K562 (cell line): ENCODE results near the gene ARMC9. TPM values are rescaled to one million over a fixed set of nuclear protein-coding genes. Genes with fewer than 3 reads are reported as not detected.

Experiments
- CREM ChIP-seq: IDR thresholded peaks from 2 replicates; pipeline ENCODE4 v1.6.1; 2014; ENCODE audit warnings: antibody characterized with exemption, low read depth
- CTBP1 ChIP-seq: fragments of 450-650 bp; IDR thresholded peaks from 2 replicates; pipeline ENCODE4 v1.6.1; 2016; ENCODE audit warnings: borderline replicate concordance
- CTCF ChIP-seq, 3 experiments: IDR thresholded peaks in 2 of 3; conservative IDR thresholded peaks in 1 of 3; 2 replicates each; pipeline ENCODE4 v1.5.1; 2011 to 2012; ENCODE audit warnings: low read length in 3 of 3, mild to moderate bottlenecking in 3 of 3, control low read depth in 2 of 3, improper control_type of control experiment in 1 of 3, inconsistent platforms in 1 of 3, low read depth in 1 of 3, mixed read lengths in 1 of 3, moderate library complexity in 1 of 3; ENCODE audit not compliant: insufficient read depth in 2 of 3
- NFE2 ChIP-seq: IDR thresholded peaks from 2 replicates; pipeline ENCODE4 v1.6.1; 2014; ENCODE audit warnings: antibody characterized with exemption, low read depth
- PKNOX1 ChIP-seq: fragments of 450-650 bp; IDR thresholded peaks from 2 replicates; pipeline ENCODE4 v1.6.1; 2016
- RB1 ChIP-seq: fragments of 450-650 bp; IDR thresholded peaks from 2 replicates; pipeline ENCODE4 v1.6.1; 2017; ENCODE audit warnings: low read depth, mild to moderate bottlenecking
- RCOR1 ChIP-seq, 2 experiments: IDR thresholded peaks; 2 replicates each; pipeline ENCODE4 v1.6.1; 2012; ENCODE audit warnings: low read depth in 2 of 2, low read length in 2 of 2, borderline replicate concordance in 1 of 2, improper control_type of control experiment in 1 of 2
- REST ChIP-seq, 2 experiments: fragments of 450-650 bp; formaldehyde crosslinking in 1 of 2; IDR thresholded peaks; 2 replicates each; pipeline versions ENCODE4 v1.4.0 to v1.6.1; 2014 to 2020; ENCODE audit warnings: mild to moderate bottlenecking in 2 of 2, borderline replicate concordance in 1 of 2, low read depth in 1 of 2
- SRF ChIP-seq, 2 experiments: fragments of 250-450, 450-650 bp in 1 of 2; sonication (Bioruptor Pico) in 1 of 2; sonication (generic) in 1 of 2; formaldehyde crosslinking; IDR thresholded peaks; 2 replicates each; pipeline versions ENCODE4 v1.5.0 to v1.5.1; 2020 to 2022; ENCODE audit warnings: mild to moderate bottlenecking in 1 of 2, missing genetic modification reagents in 1 of 2
- TEAD2 ChIP-seq: fragments of 450-650 bp; IDR thresholded peaks from 2 replicates; pipeline ENCODE4 v1.6.1; 2016; ENCODE audit warnings: missing genetic modification characterization, control low read depth, missing compliant biosample characterization
- ZBTB7A ChIP-seq: IDR thresholded peaks from 2 replicates; pipeline ENCODE4 v1.6.1; 2011; ENCODE audit warnings: low read depth, mild to moderate bottlenecking, low read length, moderate library complexity, borderline replicate concordance; ENCODE audit not compliant: control insufficient read depth
- ZNF174 ChIP-seq: fragments of 250-450 bp; sonication (Bioruptor Pico); IDR thresholded peaks from 2 replicates; pipeline ENCODE4 v1.4.0; 2020; ENCODE audit warnings: mild to moderate bottlenecking
- polyA plus RNA-seq, 8 experiments: library from polyadenylated mRNA; depleted of rRNA in 4 of 8; stranded (reverse) in 5 of 8; unstranded in 3 of 8; fragments of >200 nt; fragmentation: Nextera tagmentation in 2 of 8; fragmentation: Illumina TruSeq in 1 of 8; extraction: Ambion mirVana in 2 of 8; extraction: Trizol in 1 of 8; gene quantifications; 2 replicates each; pipeline versions ENCODE4 v1.2.1 to v1.2.3, GENCODE V29; 2011 to 2014; ENCODE audit warnings: inconsistent platforms in 1 of 8, missing spikeins in 1 of 8
- total RNA-seq, 7 experiments: library from RNA; depleted of rRNA in 6 of 7; stranded (reverse); fragments of >200 nt in 6 of 7; fragmentation: Illumina TruSeq in 2 of 7; extraction: Trizol in 2 of 7; gene quantifications; 2 replicates each; pipeline versions ENCODE4 v1.2.1 to v1.2.3, GENCODE V29; 2011 to 2021; ENCODE audit warnings: low replicate concordance in 1 of 7

ARMC9 gene
- total and polyA plus RNA-seq, 9 of the 15 experiments (the other 6 are each of a cell fraction or from before 2014, with no cell fraction given), result 0.36 to 2.3 (median 1.1) TPM

- peak; percentile 56 for TF ChIP-seq PKNOX1
- TF ChIP-seq ZNF174, result no peak
- TF ChIP-seq CTCF (IDR thresholded peaks at IDR 0.05 in 2 of 3, conservative IDR thresholded peaks at IDR 0.05 in 1 of 3; ENCODE audit: insufficient read depth in 2 of 3, low read depth in 1 of 3, low read length in 3 of 3), result peak; percentile 76 to 85 (median 77)
- TF ChIP-seq CREM, result 0 out of 2 replicates have a peak, but pooled peaks have one; percentile 24
- peak; percentile 23; the same call in 1 of the 2 replicates for TF ChIP-seq RB1
- TF ChIP-seq CTBP1, result peak; percentile 42; the same call in 1 of the 2 replicates
- peak; percentile 78 for TF ChIP-seq REST (IDR thresholded peaks at IDR 0.05; ENCODE audit: borderline replicate concordance)
- no peak for TF ChIP-seq REST (CRISPR knock-in tag; IDR thresholded peaks at IDR 0.05; ENCODE audit: low read depth)
- TF ChIP-seq ZBTB7A, result no peak
- TF ChIP-seq RCOR1 (IDR thresholded peaks at IDR 0.05; ENCODE audit: borderline replicate concordance in 1 of 2, low read depth in 2 of 2, low read length in 2 of 2), result peak in 1 of 2 experiments; percentile 25; a peak in 1 of 4 replicates
- no peak for TF ChIP-seq SRF (CRISPR knock-in tag; IDR thresholded peaks at IDR 0.05)
- TF ChIP-seq NFE2, result peak; percentile 50
- TF ChIP-seq TEAD2 (tag), result no peak
Measured at GRCh38 chr2:231227310-231228162, 29.1 kb downstream of the ARMC9 start (continued).
